ENCODE results near the gene CNIH3. TPM values are rescaled to one million over a fixed set of nuclear protein-coding genes. Genes with fewer than 3 reads are reported as not detected.

The CNIH3 gene
- total RNA-seq, 2 donors from 2014 or later, result 0.36 to 7.2 TPM

DNA sequence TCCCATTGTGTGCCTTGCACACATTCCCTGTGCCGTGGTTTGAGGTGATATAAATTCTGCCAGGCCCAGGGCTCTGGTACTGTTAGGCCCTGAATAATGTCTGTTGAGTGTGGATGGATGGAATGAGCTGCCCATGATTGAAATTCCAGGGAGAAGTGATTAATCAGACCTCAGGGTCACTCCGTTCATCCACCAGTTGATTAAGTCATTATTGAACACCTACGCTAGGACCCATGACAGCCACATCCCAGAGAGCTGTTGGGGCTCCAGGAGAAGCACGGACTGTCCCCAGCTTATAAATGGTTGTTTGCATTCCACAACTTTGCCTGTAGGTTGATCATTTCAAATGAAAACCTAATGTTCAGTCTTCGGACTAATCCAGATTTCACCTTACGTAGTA lies 98.4 kb downstream of the CNIH3 start:
- Histone ChIP-seq H3K27me3 (replicated peaks; ENCODE audit: insufficient read depth) (no peaks in the 10 kb centered on the region), H3K27ac (no peak overlapping the region), H3K4me1 (replicated peaks) (no peaks in the 10 kb centered on the region), H3K4me3 (no peak overlapping the region), H3K9me3 (no peaks in the 10 kb centered on the region), H3K36me3 (no peaks in the 10 kb centered on the region)
- 87% methylated on average over 6 of the region's 6 CpGs for WGBS
- intact Hi-C loops (cut with DNase I), result no loop called here
- no peak for TF ChIP-seq POLR2A (IDR thresholded peaks at IDR 0.05)
- TF ChIP-seq POLR2AphosphoS5 (IDR thresholded peaks at IDR 0.05), result no peak
- TF ChIP-seq, protein P1, sequence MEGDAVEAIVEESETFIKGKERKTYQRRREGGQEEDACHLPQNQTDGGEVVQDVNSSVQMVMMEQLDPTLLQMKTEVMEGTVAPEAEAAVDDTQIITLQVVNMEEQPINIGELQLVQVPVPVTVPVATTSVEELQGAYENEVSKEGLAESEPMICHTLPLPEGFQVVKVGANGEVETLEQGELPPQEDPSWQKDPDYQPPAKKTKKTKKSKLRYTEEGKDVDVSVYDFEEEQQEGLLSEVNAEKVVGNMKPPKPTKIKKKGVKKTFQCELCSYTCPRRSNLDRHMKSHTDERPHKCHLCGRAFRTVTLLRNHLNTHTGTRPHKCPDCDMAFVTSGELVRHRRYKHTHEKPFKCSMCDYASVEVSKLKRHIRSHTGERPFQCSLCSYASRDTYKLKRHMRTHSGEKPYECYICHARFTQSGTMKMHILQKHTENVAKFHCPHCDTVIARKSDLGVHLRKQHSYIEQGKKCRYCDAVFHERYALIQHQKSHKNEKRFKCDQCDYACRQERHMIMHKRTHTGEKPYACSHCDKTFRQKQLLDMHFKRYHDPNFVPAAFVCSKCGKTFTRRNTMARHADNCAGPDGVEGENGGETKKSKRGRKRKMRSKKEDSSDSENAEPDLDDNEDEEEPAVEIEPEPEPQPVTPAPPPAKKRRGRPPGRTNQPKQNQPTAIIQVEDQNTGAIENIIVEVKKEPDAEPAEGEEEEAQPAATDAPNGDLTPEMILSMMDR (IDR thresholded peaks at IDR 0.05), result no peak
- no peak for DNase-seq (ENCODE audit: low spot score)

DNA sequence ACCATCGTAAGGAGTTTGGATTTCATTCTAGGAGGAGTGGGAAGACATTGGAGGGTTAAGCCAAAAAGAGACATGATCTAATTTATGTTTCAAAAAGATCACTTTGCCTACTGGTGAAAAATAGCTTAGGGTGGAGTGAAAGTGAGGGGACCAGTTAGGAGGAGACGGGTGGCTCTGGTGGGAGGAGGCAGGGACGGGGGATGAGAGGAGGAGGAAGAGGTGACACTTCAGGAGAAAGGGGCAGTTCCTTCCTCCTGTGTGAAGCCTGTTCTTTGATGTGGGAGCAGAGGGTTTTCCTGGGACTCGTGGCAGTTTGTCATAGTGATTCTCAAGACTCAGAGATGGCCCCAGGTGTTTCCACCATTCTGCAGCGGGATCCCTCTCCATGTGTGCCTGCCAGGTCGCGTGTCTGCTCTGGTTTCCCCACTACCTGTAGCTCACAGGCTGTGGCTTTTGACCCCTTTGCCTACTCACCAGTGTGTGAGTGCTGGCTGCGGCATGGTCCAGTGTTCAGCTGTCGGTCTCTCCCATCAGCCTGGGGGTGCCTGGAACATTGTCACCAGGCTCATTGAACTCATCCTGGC lies 102.4 kb downstream of the CNIH3 start:
- intact Hi-C loops (cut with DNase I), result no loop called here
- 84% methylated on average over 9 of the region's 9 CpGs for WGBS
- no peak overlapping the region for H3K27ac ChIP-seq

DNA sequence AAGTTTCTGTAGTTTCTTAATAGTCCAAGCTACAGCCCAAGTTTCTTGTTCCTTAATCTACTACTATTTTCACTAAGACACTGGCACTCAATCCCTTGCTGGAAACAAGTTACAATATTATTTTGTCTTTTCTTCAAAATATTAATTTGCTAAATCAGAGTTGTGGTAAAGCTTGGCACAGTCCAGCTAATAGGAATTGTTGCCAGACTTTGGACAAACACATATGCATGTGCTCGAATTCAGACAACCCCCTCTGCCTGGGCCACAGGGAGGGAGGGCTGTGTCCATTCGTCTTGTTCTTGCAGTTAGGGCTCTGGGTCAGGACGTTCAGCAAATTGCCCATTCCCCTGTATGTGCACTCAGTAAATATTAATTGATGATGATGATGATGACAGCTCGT lies 103.6 kb downstream of the CNIH3 start:
- WGBS, result 67% methylated on average over 4 of the region's 4 CpGs
- no peaks in the 10 kb centered on the region for H3K36me3 ChIP-seq
- H3K4me3 ChIP-seq, result no peak overlapping the region
- intact Hi-C loops (cut with DNase I), result no loop called here
- no peaks in the 10 kb centered on the region for H3K4me1 ChIP-seq (replicated peaks)
- no peak for DNase-seq (ENCODE audit: low spot score)
- no peak overlapping the region for H3K27ac ChIP-seq
- H3K27me3 ChIP-seq (replicated peaks; ENCODE audit: insufficient read depth), result no peaks in the 10 kb centered on the region
- no peak for TF ChIP-seq POLR2A (IDR thresholded peaks at IDR 0.05)
- no peak for TF ChIP-seq POLR2AphosphoS5 (IDR thresholded peaks at IDR 0.05)
- TF ChIP-seq, protein P1 (IDR thresholded peaks at IDR 0.05), result no peak
- H3K9me3 ChIP-seq, result no peaks in the 10 kb centered on the region

More for the DNA sequence above, 102.4 kb downstream of the CNIH3 start:
- H3K4me3 ChIP-seq, result no peak overlapping the region
- H3K4me1 ChIP-seq (replicated peaks), result no peaks in the 10 kb centered on the region
- TF ChIP-seq POLR2AphosphoS5 (IDR thresholded peaks at IDR 0.05) (no peak), POLR2A (IDR thresholded peaks at IDR 0.05) (no peak)
- TF ChIP-seq, protein P1 (IDR thresholded peaks at IDR 0.05), result no peak
- H3K27me3 ChIP-seq (replicated peaks; ENCODE audit: insufficient read depth), result no peaks in the 10 kb centered on the region
- DNase-seq (ENCODE audit: low spot score), result no peak
- H3K36me3 ChIP-seq, result no peaks in the 10 kb centered on the region
- H3K9me3 ChIP-seq, result no peaks in the 10 kb centered on the region

- WGBS, result 64% methylated on average over 5 of the region's 5 CpGs
- no peak overlapping the region for H3K4me3 ChIP-seq
- TF ChIP-seq, protein P1 (IDR thresholded peaks at IDR 0.05), result no peak
- no peak for TF ChIP-seq POLR2A (IDR thresholded peaks at IDR 0.05)
- TF ChIP-seq POLR2AphosphoS5 (IDR thresholded peaks at IDR 0.05), result no peak
- H3K36me3 ChIP-seq, result no peaks in the 10 kb centered on the region
- no peaks in the 10 kb centered on the region for H3K9me3 ChIP-seq
- H3K4me1 ChIP-seq (replicated peaks), result no peaks in the 10 kb centered on the region
- intact Hi-C loops (cut with DNase I), result no loop called here
- no peak for DNase-seq (ENCODE audit: low spot score)
- no peaks in the 10 kb centered on the region for H3K27me3 ChIP-seq (replicated peaks; ENCODE audit: insufficient read depth)
- no peak overlapping the region for H3K27ac ChIP-seq
Observed at GRCh38 chr1:224720216-224720615, 104.1 kb downstream of the CNIH3 start.

DNA sequence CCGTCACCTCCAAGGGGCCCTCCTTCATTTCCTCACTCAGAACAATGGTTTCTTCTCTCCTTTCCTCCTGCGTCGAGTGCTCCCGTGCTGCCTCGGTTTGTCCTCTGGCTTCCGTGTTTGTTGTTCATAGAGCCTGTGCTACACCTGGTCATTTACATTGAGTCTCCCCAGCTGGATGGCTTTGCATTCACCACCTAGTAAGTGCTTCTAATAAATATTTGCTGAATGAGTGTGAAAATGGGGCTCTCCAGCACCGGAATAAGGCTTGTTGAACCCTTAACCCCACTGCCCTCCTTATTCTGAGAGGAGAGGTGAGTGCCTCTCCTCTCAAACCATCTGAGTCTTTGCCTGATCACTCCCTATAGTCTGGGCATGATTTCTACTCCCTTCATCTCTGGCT lies 104.9 kb downstream of the CNIH3 start:
- Histone ChIP-seq H3K27ac (no peak overlapping the region), H3K4me1 (replicated peaks) (no peaks in the 10 kb centered on the region), H3K27me3 (replicated peaks; ENCODE audit: insufficient read depth) (no peaks in the 10 kb centered on the region), H3K36me3 (no peaks in the 10 kb centered on the region), H3K4me3 (no peak overlapping the region), H3K9me3 (no peaks in the 10 kb centered on the region)
- DNase-seq (ENCODE audit: low spot score), result no peak
- TF ChIP-seq POLR2A (IDR thresholded peaks at IDR 0.05) (no peak), POLR2AphosphoS5 (IDR thresholded peaks at IDR 0.05) (no peak)
- intact Hi-C loops (cut with DNase I), result no loop called here
- 93% methylated on average over 7 of the region's 7 CpGs for WGBS
